MCF 10A (cell line): ENCODE results near the gene CD83. TPM values are rescaled to one million over a fixed set of nuclear protein-coding genes. Genes with fewer than 3 reads are reported as not detected.

ENCODE experiments used
- Bru-seq: library from RNA; stranded (reverse); fragments of 400-500 nt; gene quantifications from one replicate; lab custom pipeline; 2021; lab: Mats Ljungman, UMichigan
- BruChase-seq, 2 experiments: library from RNA; stranded (reverse); fragments of 400-500 nt; gene quantifications; one replicate each; lab custom pipeline; 2021; lab: Mats Ljungman, UMichigan
- BruUV-seq: library from RNA; stranded (reverse); fragments of 400-500 nt; replicated peaks from 2 replicates; lab custom pipeline; 2021; lab: Mats Ljungman, UMichigan
- CTCF ChIA-PET: fragments of 300-600 bp; sonication (Branson Sonifier 250); formaldehyde crosslinking; extraction: SDS; loops from one replicate; lab custom pipeline; 2021; ENCODE audit warnings: antibody characterized with exemption, inconsistent platforms; lab: Yijun Ruan, JAX
- POLR2A ChIA-PET: fragments of 300-600, 350-650 bp; sonication (Branson Sonifier 250); formaldehyde crosslinking; extraction: SDS; loops from one replicate; lab custom pipeline; 2020; ENCODE audit warnings: antibody characterized with exemption, inconsistent platforms; lab: Yijun Ruan, JAX
- DNase-seq: peaks from one replicate; pipeline ENCODE4 v3.0.0-alpha.2; 2018; ENCODE audit not compliant: unreplicated experiment
- H3K27ac Mint-ChIP-seq: one replicate; pipeline ENCODE4 v1.8.0; 2022; ENCODE audit warnings: mild to moderate bottlenecking, low read depth, mixed read lengths; ENCODE audit not compliant: unreplicated experiment
- H3K27me3 Mint-ChIP-seq: one replicate; pipeline ENCODE4 v1.8.0; 2022; ENCODE audit warnings: mixed read lengths; ENCODE audit not compliant: insufficient read depth, unreplicated experiment
- H3K36me3 Mint-ChIP-seq: one replicate; pipeline ENCODE4 v1.8.0; 2022; ENCODE audit warnings: mild to moderate bottlenecking, moderate library complexity, mixed read lengths; ENCODE audit not compliant: insufficient read depth, unreplicated experiment
- H3K4me1 Mint-ChIP-seq: one replicate; pipeline ENCODE4 v1.8.0; 2022; ENCODE audit warnings: mixed read lengths; ENCODE audit not compliant: insufficient read depth, unreplicated experiment
- H3K4me3 Mint-ChIP-seq: one replicate; pipeline ENCODE4 v1.8.0; 2022; ENCODE audit warnings: mild to moderate bottlenecking, moderate library complexity, mixed read lengths; ENCODE audit not compliant: unreplicated experiment
- H3K9me3 Mint-ChIP-seq: one replicate; pipeline ENCODE4 v1.8.0; 2022; ENCODE audit warnings: mixed read lengths; ENCODE audit not compliant: unreplicated experiment
- CTCF ChIP-seq: fragments of 200-600 bp; IDR thresholded peaks from one replicate; pipeline ENCODE4 v1.8.0; 2022; ENCODE audit warnings: antibody characterized with exemption, mild to moderate bottlenecking; ENCODE audit not compliant: unreplicated experiment
- intact Hi-C: fragments of 100-400 bp; cut with micrococcal nuclease; formaldehyde crosslinking; loops from 2 replicates; pipeline ENCODE4 v1.14.1; 2022
- long read RNA-seq: library from polyadenylated mRNA; stranded (forward); transcript quantifications from one replicate; pipeline ENCODE4 v2.0.0, GENCODE V29; 2022
- total RNA-seq: library from RNA; stranded (reverse); gene quantifications from 2 replicates; pipeline ENCODE4 v1.2.3, GENCODE V29; 2022

The CD83 gene
- total RNA-seq, result 1.7 and 2.6 TPM in 2 replicates
- Bru-seq, nascent RNA, result percentile 46 among the genes with signal in this experiment
- percentile 37 among the genes with signal in this experiment for BruChase-seq, experiment 1, labeled RNA remaining after a 6-hour chase
- percentile 40 among the genes with signal in this experiment for BruChase-seq, experiment 2, labeled RNA remaining after a 2-hour chase
- long read RNA-seq, transcript CD83-201 (5 exons, 2,471 nt), result major isoform, 9 of 10 reads
- long read RNA-seq, partial matches to known transcripts, result 0 of 10 reads
- long read RNA-seq, other reads (novel, unspliced or antisense), result 1 of 10 reads

- Mint-ChIP-seq H3K4me1 (peaks cover 7% of the 10 kb centered on the region), H3K4me3 (peak within 1 kb of the TSS; percentile 87), H3K27me3 (no peaks in the 10 kb centered on the region), H3K9me3 (no peaks in the 10 kb centered on the region), H3K36me3 (no peaks in the 10 kb centered on the region), H3K27ac (no peak within 1 kb of the TSS)
- ChIA-PET CTCF (interaction anchor here (1.0 kb wide), 1 partner anchor 80 kb away, joined by 4 read pairs; no protein-coding TSS in a partner anchor), POLR2A (interaction anchor here (0.7 kb wide), 1 partner anchor 595 kb away, joined by 3 read pairs; no protein-coding TSS in a partner anchor)
- no TSS peak for BruUV-seq
- intact Hi-C loops, result no loop called here
- peak; percentile 60 for DNase-seq
- TF ChIP-seq CTCF, result peak; percentile 12
These were observed at the start of gene CD83 for GRCh38 chr6:14117158-14118090. Gene CD83, plus strand, starts transcription at chr6:14117772. Its CDS starts 40 bp downstream, at chr6:14117812.

- H3K27ac Mint-ChIP-seq, result no peak overlapping the region
- peak; percentile 70 for DNase-seq
- POLR2A ChIA-PET, result interaction anchor here (1.2 to 1.6 kb wide), 2 partner anchors 9 to 11 kb away, joined by 3 read pairs; no protein-coding TSS in a partner anchor
These were observed 49.4 kb upstream of the CD83 start for GRCh38 chr6:14068133-14068532.

GRCh38 chr6:14068623-14069022 lies 48.9 kb upstream of the CD83 start:
- no peak for DNase-seq
- no peak for TF ChIP-seq CTCF
- Mint-ChIP-seq H3K4me3 (no peak overlapping the region), H3K4me1 (peaks cover 17% of the 10 kb centered on the region), H3K27me3 (no peaks in the 10 kb centered on the region), H3K36me3 (no peaks in the 10 kb centered on the region), H3K9me3 (no peaks in the 10 kb centered on the region), H3K27ac (no peak overlapping the region)
- ChIA-PET POLR2A (interaction anchor here (1.2 kb wide), 1 partner anchor 10 kb away, joined by 3 read pairs; no protein-coding TSS in a partner anchor), CTCF (interaction anchor here (0.6 to 10.1 kb wide), 11 partner anchors 8 to 415 kb away, joined by 3 to 259 read pairs (median 5); no protein-coding TSS in a partner anchor)
- BruUV-seq, result no TSS peak
- intact Hi-C loops, result loop anchor here (5.0 kb wide), 1 partner anchor 731 kb away; no protein-coding TSS in a partner anchor

More at GRCh38 chr6:14068133-14068532, 49.4 kb upstream of the CD83 start:
- TF ChIP-seq CTCF, result no peak
- peaks cover 17% of the 10 kb centered on the region for H3K4me1 Mint-ChIP-seq
- CTCF ChIA-PET, result interaction anchor here (0.6 to 10.1 kb wide), 15 partner anchors 8 to 274 kb away, joined by 3 to 259 read pairs (median 4); no protein-coding TSS in a partner anchor
- no peaks in the 10 kb centered on the region for H3K36me3 Mint-ChIP-seq
- BruUV-seq, result no TSS peak
- intact Hi-C loops, result loop anchor here (5.0 kb wide), 1 partner anchor 731 kb away; no protein-coding TSS in a partner anchor
- no peaks in the 10 kb centered on the region for H3K27me3 Mint-ChIP-seq
- H3K4me3 Mint-ChIP-seq, result no peak overlapping the region
- H3K9me3 Mint-ChIP-seq, result no peaks in the 10 kb centered on the region
